GM12891 (cell line): Measurements from ENCODE around the gene TMEM127.

ENCODE experiments used
- POLR2A ChIP-seq: IDR thresholded peaks from 2 replicates; pipeline ENCODE4 v1.6.1; 2011; ENCODE audit warnings: low read depth, low read length, control low read depth
- POLR2AphosphoS5 ChIP-seq: IDR thresholded peaks from 2 replicates; pipeline ENCODE4 v1.6.1; 2011; ENCODE audit warnings: low read depth, low read length, control low read depth
- TAF1 ChIP-seq: IDR thresholded peaks from 2 replicates; pipeline ENCODE4 v1.6.1; 2011; ENCODE audit warnings: low read depth, low read length, control low read depth

GRCh38 chr2:96273763-96274162 lies 8.0 kb upstream of the TMEM127 start:
- no peak for TF ChIP-seq POLR2AphosphoS5
- no peak for TF ChIP-seq TAF1
- TF ChIP-seq POLR2A: no peak
